NT2/D1 (cell line): ENCODE data around the gene GRK5.

ENCODE experiments used
- SUZ12 ChIP-seq: IDR thresholded peaks from 2 replicates; pipeline ENCODE4 v1.6.1; 2011; ENCODE audit not compliant: insufficient read length, insufficient read depth; ENCODE audit errors: extremely low read depth
- YY1 ChIP-seq: IDR thresholded peaks from 2 replicates; pipeline ENCODE4 v1.6.1; 2011; ENCODE audit not compliant: insufficient read length, insufficient read depth
- ZNF274 ChIP-seq: IDR thresholded peaks from 2 replicates; pipeline ENCODE4 v1.6.1; 2011; ENCODE audit warnings: mild to moderate bottlenecking, low read depth, low read length

GRCh38 chr10:119478811-119479341, 271.5 kb downstream of the GRK5 start:
- TF ChIP-seq YY1 = no peak
- no peak for TF ChIP-seq SUZ12
- TF ChIP-seq ZNF274 = no peak
